Measurements from ENCODE around the gene WDR86. TPM values are rescaled to one million over a fixed set of nuclear protein-coding genes. Genes with fewer than 3 reads are reported as not detected.

The WDR86 gene
- total and polyA plus RNA-seq, 2 experiments from 2014 or later = not detected

- Histone ChIP-seq H3K9me3 (ENCODE audit: low read depth) (no peaks in the 10 kb centered on the region), H2AFZ (no peak overlapping the region), H3F3A (ENCODE audit: insufficient read depth) (no peaks in the 10 kb centered on the region), H3K79me2 (ENCODE audit: insufficient read depth) (no peaks in the 10 kb centered on the region), H3K27me3 (replicated peaks; ENCODE audit: insufficient read depth) (peaks cover 9% of the 10 kb centered on the region), H3K4me2 (ENCODE audit: unreplicated experiment) (no peak overlapping the region), H3K9ac (no peak overlapping the region), H3K9me2 (ENCODE audit: insufficient read depth) (no peaks in the 10 kb centered on the region), H3K36me3 (ENCODE audit: low read depth) (no peaks in the 10 kb centered on the region), H4K20me1 (ENCODE audit: insufficient read depth) (no peaks in the 10 kb centered on the region), H3K27ac (no peak overlapping the region), H3K4me3 (no peak overlapping the region), H3K4me1 (ENCODE audit: insufficient read depth) (no peaks in the 10 kb centered on the region)
- no peak for DNase-seq
- in situ Hi-C loops (cut with MboI) = no loop called here
- 72 to 80% methylated on average over 7 to 10 of the region's 10 CpGs for WGBS, 2 experiments (ENCODE audit: low coverage in 1 of 2, low lambda C conversion rate in 2 of 2, missing lambda C conversion rate in 2 of 2)
- TF ChIP-seq EZH2phosphoT487 (IDR thresholded peaks at IDR 0.05; ENCODE audit: insufficient read depth, low read depth) (no peak), EZH2 (IDR thresholded peaks at IDR 0.05; ENCODE audit: insufficient read depth, poor library complexity, severe bottlenecking) (no peak)
These were observed 13.4 kb downstream of the WDR86 start for GRCh38 chr7:151396328-151396970.

- no peak for DNase-seq
- in situ Hi-C loops (cut with MboI) = no loop called here
- no peaks in the 10 kb centered on the region for H3K4me1 ChIP-seq (ENCODE audit: insufficient read depth)
- peaks cover 6% of the 10 kb centered on the region for H3K27me3 ChIP-seq (replicated peaks; ENCODE audit: insufficient read depth)
- H3K4me3 ChIP-seq = no peak overlapping the region
- no peak overlapping the region for H3K9ac ChIP-seq
- H3K79me2 ChIP-seq (ENCODE audit: insufficient read depth) = no peaks in the 10 kb centered on the region
- no peaks in the 10 kb centered on the region for H3K9me3 ChIP-seq (ENCODE audit: low read depth)
- 79 to 87% methylated on average over 13 of the region's 13 CpGs for WGBS, 2 experiments (ENCODE audit: low coverage in 1 of 2, low lambda C conversion rate in 2 of 2, missing lambda C conversion rate in 2 of 2)
- no peaks in the 10 kb centered on the region for H4K20me1 ChIP-seq (ENCODE audit: insufficient read depth)
- no peaks in the 10 kb centered on the region for H3F3A ChIP-seq (ENCODE audit: insufficient read depth)
- H3K36me3 ChIP-seq (ENCODE audit: low read depth) = no peaks in the 10 kb centered on the region
- no peaks in the 10 kb centered on the region for H3K9me2 ChIP-seq (ENCODE audit: insufficient read depth)
- H3K27ac ChIP-seq = no peak overlapping the region
- TF ChIP-seq EZH2 (IDR thresholded peaks at IDR 0.05; ENCODE audit: insufficient read depth, poor library complexity, severe bottlenecking) (no peak), EZH2phosphoT487 (IDR thresholded peaks at IDR 0.05; ENCODE audit: insufficient read depth, low read depth) (no peak)
- no peak overlapping the region for H3K4me2 ChIP-seq (ENCODE audit: unreplicated experiment)
- H2AFZ ChIP-seq = no peak overlapping the region
These were observed 14.8 kb downstream of the WDR86 start for GRCh38 chr7:151395036-151395367.

GRCh38 chr7:151394076-151395035 is 15.5 kb downstream of the WDR86 start:
- WGBS, 2 experiments (ENCODE audit: low coverage in 1 of 2, low lambda C conversion rate in 2 of 2, missing lambda C conversion rate in 2 of 2) = 79% methylated on average over 34 to 35 of the region's 35 CpGs
- no peak for DNase-seq
- in situ Hi-C loops (cut with MboI) = no loop called here

GRCh38 chr7:151393031-151393977 is 16.5 kb downstream of the WDR86 start:
- 76 to 81% methylated on average over 31 of the region's 31 CpGs for WGBS, 2 experiments (ENCODE audit: low coverage in 1 of 2, low lambda C conversion rate in 2 of 2, missing lambda C conversion rate in 2 of 2)
- in situ Hi-C loops (cut with MboI) = no loop called here
- Histone ChIP-seq H3K9me3 (ENCODE audit: low read depth) (no peaks in the 10 kb centered on the region), H3K4me3 (no peak overlapping the region), H3F3A (ENCODE audit: insufficient read depth) (no peaks in the 10 kb centered on the region), H3K27ac (no peak overlapping the region), H3K9me2 (ENCODE audit: insufficient read depth) (no peaks in the 10 kb centered on the region), H3K9ac (no peak overlapping the region), H3K36me3 (ENCODE audit: low read depth) (no peaks in the 10 kb centered on the region), H2AFZ (no peak overlapping the region), H3K27me3 (replicated peaks; ENCODE audit: insufficient read depth) (no peaks in the 10 kb centered on the region; the same call in 1 of the 2 replicates), H3K4me2 (ENCODE audit: unreplicated experiment) (no peak overlapping the region), H3K4me1 (ENCODE audit: insufficient read depth) (no peaks in the 10 kb centered on the region), H3K79me2 (ENCODE audit: insufficient read depth) (no peaks in the 10 kb centered on the region), H4K20me1 (ENCODE audit: insufficient read depth) (no peaks in the 10 kb centered on the region)
- TF ChIP-seq EZH2 (IDR thresholded peaks at IDR 0.05; ENCODE audit: insufficient read depth, poor library complexity, severe bottlenecking) (no peak), EZH2phosphoT487 (IDR thresholded peaks at IDR 0.05; ENCODE audit: insufficient read depth, low read depth) (no peak)
- DNase-seq = no peak

More at GRCh38 chr7:151394076-151395035, 15.5 kb downstream of the WDR86 start:
- Histone ChIP-seq H3K27me3 (replicated peaks; ENCODE audit: insufficient read depth) (no peaks in the 10 kb centered on the region), H3K9me2 (ENCODE audit: insufficient read depth) (no peaks in the 10 kb centered on the region), H3K79me2 (ENCODE audit: insufficient read depth) (no peaks in the 10 kb centered on the region), H2AFZ (no peak overlapping the region), H3K4me2 (ENCODE audit: unreplicated experiment) (no peak overlapping the region), H3F3A (ENCODE audit: insufficient read depth) (no peaks in the 10 kb centered on the region), H3K4me1 (ENCODE audit: insufficient read depth) (no peaks in the 10 kb centered on the region), H4K20me1 (ENCODE audit: insufficient read depth) (no peaks in the 10 kb centered on the region), H3K4me3 (no peak overlapping the region), H3K9me3 (ENCODE audit: low read depth) (no peaks in the 10 kb centered on the region), H3K36me3 (ENCODE audit: low read depth) (no peaks in the 10 kb centered on the region), H3K9ac (no peak overlapping the region), H3K27ac (no peak overlapping the region)
- no peak for TF ChIP-seq EZH2phosphoT487 (IDR thresholded peaks at IDR 0.05; ENCODE audit: insufficient read depth, low read depth)
- no peak for TF ChIP-seq EZH2 (IDR thresholded peaks at IDR 0.05; ENCODE audit: insufficient read depth, poor library complexity, severe bottlenecking)
